IPS-11a (cell line): ENCODE data around the gene MNT.

ENCODE experiments used
- H3K4me3 ChIP-seq: one replicate; pipeline ENCODE4 v1.5.1; 2013; ENCODE audit warnings: low read depth, low read length, control low read depth

The MNT gene

GRCh38 chr17:2364763-2365116 lies 36.1 kb downstream of the MNT start:
- H3K4me3 ChIP-seq: no peak overlapping the region

GRCh38 chr17:2363851-2364762 lies 36.8 kb downstream of the MNT start:
- no peak overlapping the region for H3K4me3 ChIP-seq

- no peak overlapping the region for H3K4me3 ChIP-seq
These were observed 37.5 kb downstream of the MNT start for GRCh38 chr17:2363318-2363717.

GRCh38 chr17:2362881-2363280 lies 38.0 kb downstream of the MNT start:
- no peak overlapping the region for H3K4me3 ChIP-seq

GRCh38 chr17:2362416-2362815 lies 38.4 kb downstream of the MNT start:
- no peak overlapping the region for H3K4me3 ChIP-seq

- H3K4me3 ChIP-seq: no peak overlapping the region
These were observed 38.8 kb downstream of the MNT start for GRCh38 chr17:2362016-2362415.

- H3K4me3 ChIP-seq: no peak overlapping the region
These were observed 39.7 kb downstream of the MNT start for GRCh38 chr17:2361010-2361760.

- H3K4me3 ChIP-seq: no peak overlapping the region
These were observed 42.9 kb downstream of the MNT start for GRCh38 chr17:2357931-2358434.

GRCh38 chr17:2357237-2357636 lies 43.6 kb downstream of the MNT start:
- no peak overlapping the region for H3K4me3 ChIP-seq

- no peak overlapping the region for H3K4me3 ChIP-seq
These were observed 46.5 kb downstream of the MNT start for GRCh38 chr17:2354311-2354710.

GRCh38 chr17:2351269-2351668 lies 49.6 kb downstream of the MNT start:
- no peak overlapping the region for H3K4me3 ChIP-seq

GRCh38 chr17:2347805-2348685 lies 52.8 kb downstream of the MNT start:
- H3K4me3 ChIP-seq: no peak overlapping the region

- no peak overlapping the region for H3K4me3 ChIP-seq
These were observed 54.4 kb downstream of the MNT start for GRCh38 chr17:2346475-2346874.

- no peak overlapping the region for H3K4me3 ChIP-seq
These were observed 56.3 kb downstream of the MNT start for GRCh38 chr17:2344528-2344927.

GRCh38 chr17:2343421-2343820 lies 57.4 kb downstream of the MNT start:
- no peak overlapping the region for H3K4me3 ChIP-seq

- H3K4me3 ChIP-seq: peak overlapping the region; percentile 99
These were observed 62.6 kb downstream of the MNT start for GRCh38 chr17:2338315-2338657.

GRCh38 chr17:2337544-2338314 lies 63.1 kb downstream of the MNT start:
- H3K4me3 ChIP-seq: peak overlapping the region; percentile 99

- H3K4me3 ChIP-seq: peak within 1 kb of the TSS; percentile 99
These were observed 63.9 kb downstream of the MNT start, which contains the start of gene SGSM2 for GRCh38 chr17:2336852-2337543. Gene SGSM2, plus strand, starts transcription at chr17:2337501. Its CDS starts 188 bp downstream, at chr17:2337689.

GRCh38 chr17:2336215-2336851 lies 64.5 kb downstream of the MNT start, which contains the start of gene TSR1:
Gene TSR1, minus strand, starts transcription at chr17:2336457. Its CDS starts 30 bp downstream, at chr17:2336427.
- peak within 1 kb of the TSS; percentile 99 for H3K4me3 ChIP-seq
